Right lobe of liver (tissue), 6 donors: ENCODE results near the gene CSNK1G1. TPM values are rescaled to one million over a fixed set of nuclear protein-coding genes. Genes with fewer than 3 reads are reported as not detected.
A peak's percentile ranks its signal among the peaks of the same experiment; 100 is the strongest.

Experiments used
- ATAC-seq, 4 donors: fragments of 200-7000 bp; cut with Tn5 transposase; one replicate each; pipeline ENCODE4 v1.9.1; 2020; ENCODE audit warnings: mild to moderate bottlenecking in 4 of 4, moderate library complexity in 4 of 4
- DNase-seq, 3 donors: peaks; one replicate each; pipeline ENCODE4 v3.0.0-alpha.2; 2020
- H3K27ac ChIP-seq, 3 donors: fragments of 200-600 bp; one replicate each; pipeline ENCODE4 v1.8.0; 2022
- H3K27me3 ChIP-seq, 2 donors: fragments of 200-600 bp; one replicate each; pipeline ENCODE4 v1.8.0; 2022
- H3K36me3 ChIP-seq, 4 donors: fragments of 200-600 bp; sonication (generic) in 1 of 4; one replicate each; pipeline versions ENCODE4 v1.5.1 to v1.8.0; 2017 to 2022; ENCODE audit warnings: control low read depth in 1 of 4
- H3K4me1 ChIP-seq, 4 donors: fragments of 200-600 bp; sonication (generic) in 1 of 4; one replicate each; pipeline versions ENCODE4 v1.5.1 to v1.8.0; 2017 to 2022; ENCODE audit warnings: control low read depth in 1 of 4
- H3K4me3 ChIP-seq, 3 donors: fragments of 200-600 bp; one replicate each; pipeline ENCODE4 v1.8.0; 2022
- H3K9me3 ChIP-seq, 4 donors: fragments of 200-600 bp; sonication (generic) in 1 of 4; one replicate each; pipeline versions ENCODE4 v1.5.1 to v1.8.0; 2017 to 2022; ENCODE audit warnings: control low read depth in 1 of 4
- CTCF ChIP-seq, 4 donors: fragments of 200-600 bp in 3 of 4; fragments of 450-650 bp in 1 of 4; IDR thresholded peaks; one replicate each; pipeline versions ENCODE4 v1.5.1 to v1.8.0; 2016 to 2022; ENCODE audit warnings: antibody characterized with exemption in 4 of 4, mild to moderate bottlenecking in 2 of 4
- POLR2A ChIP-seq: fragments of 450-650 bp; IDR thresholded peaks from one replicate; pipeline ENCODE4 v1.6.1; 2017; ENCODE audit warnings: antibody characterized with exemption, mild to moderate bottlenecking
- WGBS: methylation state at CpG from one replicate; pipeline ENCODE4 v1.1.6; 2018; ENCODE audit warnings: low coverage, low lambda C conversion rate; ENCODE audit not compliant: insufficient coverage; ENCODE audit errors: missing lambda C conversion rate; 5-methylcytosine and 5-hydroxymethylcytosine counted together
- intact Hi-C, 2 donors: fragments of 100-400 bp; cut with DNase I; formaldehyde crosslinking; loops; one replicate each; pipeline versions ENCODE4 v1.11.2 to v1.14.1; 2022
- total RNA-seq, 6 experiments: library from RNA; depleted of rRNA in 2 of 6; stranded (reverse); fragments of >200 nt in 2 of 6; fragmentation: NEBNext Ultra II Directional in 3 of 6; extraction: Animal tissue kit (Norgen Biotek cat#: 25700) in 3 of 6; gene quantifications; one replicate each; pipeline versions ENCODE4 v1.1.0 to v1.2.4, GENCODE V29; 2016 to 2023
- donor health status: DM: no; HTN: yes; CAD: no.
- donor health status: DM: no; HTN: no; CAD: no.
- donor health status: DM: no; HTN: no; CAD: no.
- donor health status: DM: no; HTN: yes; CAD: no.
- donor health status: DM: no; HTN: yes; CAD: no.

CSNK1G1 gene
- total RNA-seq, 6 experiments from 2014 or later, result 3.9 to 7.1 (median 5.5) TPM

GRCh38 chr15:64162478-64162868 lies 193.5 kb downstream of the CSNK1G1 start:
- peak; percentile 31 to 48 (median 40) for ATAC-seq
- WGBS, result 3% methylated on average over 4 of the region's 21 CpGs
- H3K27ac ChIP-seq, result peak overlapping the region; percentile 79 to 86 (median 84)
- H3K27me3 ChIP-seq, result no peaks in the 10 kb centered on the region
- H3K4me3 ChIP-seq, result peak overlapping the region; percentile 75 to 99 (median 96)
- H3K9me3 ChIP-seq, result no peaks in the 10 kb centered on the region
- H3K4me1 ChIP-seq, result peaks cover 0 to 50% (median 16%) of the 10 kb centered on the region in 4 donors
- DNase-seq, result no peak
- peaks cover 22 to 44% (median 34%) of the 10 kb centered on the region in 4 donors for H3K36me3 ChIP-seq
- intact Hi-C loops, result no loop called here
- TF ChIP-seq POLR2A, result no peak
- no peak for TF ChIP-seq CTCF (IDR thresholded peaks at IDR 0.05)

- peaks cover 0 to 50% (median 16%) of the 10 kb centered on the region in 4 donors for H3K4me1 ChIP-seq
- no peaks in the 10 kb centered on the region for H3K27me3 ChIP-seq
- H3K36me3 ChIP-seq, result peaks cover 22 to 50% (median 37%) of the 10 kb centered on the region in 4 donors
- intact Hi-C loops, result no loop called here
- 23% methylated on average over 9 of the region's 12 CpGs for WGBS
- TF ChIP-seq CTCF (IDR thresholded peaks at IDR 0.05), result no peak
- TF ChIP-seq POLR2A, result no peak
- no peaks in the 10 kb centered on the region for H3K9me3 ChIP-seq
- ATAC-seq (no peak), DNase-seq (peak in 1 of 3 donors; percentile 37)
- H3K4me3 ChIP-seq, result peak overlapping the region; percentile 75 to 99 (median 96)
- peak overlapping the region in 2 of 3 donors; percentile 79 to 86 for H3K27ac ChIP-seq
Observed at GRCh38 chr15:64161688-64162477, 194.1 kb downstream of the CSNK1G1 start.

GRCh38 chr15:64158363-64159134 lies 197.4 kb downstream of the CSNK1G1 start:
- H3K36me3 ChIP-seq, result peaks cover 22 to 76% (median 52%) of the 10 kb centered on the region in 4 donors
- no peak overlapping the region for H3K27ac ChIP-seq
- TF ChIP-seq POLR2A (no peak), CTCF (IDR thresholded peaks at IDR 0.05) (no peak)
- no peaks in the 10 kb centered on the region for H3K9me3 ChIP-seq
- ATAC-seq, result no peak
- H3K27me3 ChIP-seq, result no peaks in the 10 kb centered on the region
- peaks cover 0 to 34% (median 11%) of the 10 kb centered on the region in 4 donors for H3K4me1 ChIP-seq
- 70% methylated on average over 9 of the region's 11 CpGs for WGBS
- DNase-seq, result peak in 1 of 3 donors; percentile 30
- intact Hi-C loops, result loop anchor here (10.0 kb wide), 1 partner anchor 64 kb away; the partner anchor contains the start of genes CIAO2A (in 2 of the 2) and SNX1 (in 2 of the 2)
- no peak overlapping the region for H3K4me3 ChIP-seq

GRCh38 chr15:64157599-64158125 lies 198.3 kb downstream of the CSNK1G1 start:
- H3K4me1 ChIP-seq, result peaks cover 0 to 36% (median 10%) of the 10 kb centered on the region in 4 donors
- no peak overlapping the region for H3K4me3 ChIP-seq
- peaks cover 22 to 76% (median 52%) of the 10 kb centered on the region in 4 donors for H3K36me3 ChIP-seq
- H3K27ac ChIP-seq, result no peak overlapping the region
- H3K27me3 ChIP-seq, result no peaks in the 10 kb centered on the region
- intact Hi-C loops, result loop anchor here (10.0 kb wide), 1 partner anchor 63 kb away; the partner anchor contains the start of genes CIAO2A (in 2 of the 2) and SNX1 (in 2 of the 2)
- no peaks in the 10 kb centered on the region for H3K9me3 ChIP-seq
- DNase-seq, result peak in 1 of 3 donors; percentile 35
- no CpG with 5 or more reads among the region's 1 CpG for WGBS
- TF ChIP-seq POLR2A (no peak), CTCF (IDR thresholded peaks at IDR 0.05) (no peak)
- ATAC-seq, result no peak
